HEK293 (cell line): ENCODE results near the gene BAIAP2.

Source experiments
- CTCF ChIA-PET: fragments of 350-600 bp; formaldehyde crosslinking; extraction: SDS; loops from one replicate; lab custom pipeline; 2021; ENCODE audit warnings: antibody characterized with exemption; lab: Yijun Ruan, JAX
- POLR2A ChIA-PET: fragments of 300-600 bp; formaldehyde crosslinking; extraction: SDS; loops from one replicate; lab custom pipeline; 2020; ENCODE audit warnings: antibody characterized with exemption, inconsistent platforms; lab: Yijun Ruan, JAX
- H3K27ac ChIP-seq: fragments of 200-500 bp; sonication (Bioruptor generic); 2 replicates; pipeline ENCODE4 v1.5.1; 2014; ENCODE audit warnings: low read depth, low read length, control low read depth, inconsistent platforms; ENCODE audit errors: extremely low read depth
- H3K36me3 ChIP-seq, 2 experiments: fragments of 200-500 bp in 1 of 2; sonication (Bioruptor generic) in 1 of 2; 1 replicate in 1 of 2; 2 replicates in 1 of 2; pipeline ENCODE4 v1.5.1; 2014 to 2017; ENCODE audit warnings: inconsistent platforms in 2 of 2, low read length in 2 of 2; ENCODE audit not compliant: control insufficient read depth in 2 of 2, insufficient read depth in 1 of 2
- H3K4me1 ChIP-seq: fragments of 200-500 bp; sonication (Bioruptor generic); 2 replicates; pipeline ENCODE4 v1.5.1; 2014; ENCODE audit warnings: mild to moderate bottlenecking, low read length, inconsistent platforms; ENCODE audit not compliant: control insufficient read depth, insufficient read depth
- H3K4me3 ChIP-seq: 2 replicates; pipeline ENCODE4 v1.5.1; 2011; ENCODE audit warnings: low read depth, mild to moderate bottlenecking, control low read depth, low read length, moderate library complexity
- H3K9me3 ChIP-seq: fragments of 200-500 bp; sonication (Bioruptor generic); 2 replicates; pipeline ENCODE4 v1.5.1; 2014; ENCODE audit warnings: low read depth, low read length, inconsistent platforms; ENCODE audit not compliant: control insufficient read depth, insufficient read depth
- BCL11B ChIP-seq: fragments of 450-650 bp; formaldehyde crosslinking; IDR thresholded peaks from 2 replicates; pipeline ENCODE4 v1.5.1; 2016; ENCODE audit warnings: low read depth, missing biosample characterization, missing genetic modification characterization
- KLF1 ChIP-seq: fragments of 450-650 bp; formaldehyde crosslinking; IDR thresholded peaks from 2 replicates; pipeline ENCODE4 v1.5.1; 2016; ENCODE audit warnings: missing biosample characterization, missing genetic modification characterization
- PRDM1 ChIP-seq: fragments of 450-650 bp; formaldehyde crosslinking; IDR thresholded peaks from 2 replicates; pipeline ENCODE4; 2016; ENCODE audit warnings: missing biosample characterization, missing genetic modification characterization
- SP7 ChIP-seq: fragments of 450-650 bp; formaldehyde crosslinking; IDR thresholded peaks from 2 replicates; pipeline ENCODE4 v1.5.1; 2016; ENCODE audit warnings: missing biosample characterization, missing genetic modification characterization
- ZBTB1 ChIP-seq: fragments of 450-650 bp; formaldehyde crosslinking; IDR thresholded peaks from 2 replicates; pipeline ENCODE4 v1.5.1; 2016; ENCODE audit warnings: missing biosample characterization, missing genetic modification characterization
- ZNF133 ChIP-seq: fragments of 450-650 bp; formaldehyde crosslinking; IDR thresholded peaks from 2 replicates; pipeline ENCODE4 v1.5.1; 2016; ENCODE audit warnings: missing biosample characterization, missing genetic modification characterization
- ZNF473 ChIP-seq: fragments of 450-650 bp; formaldehyde crosslinking; IDR thresholded peaks from 2 replicates; pipeline ENCODE4 v1.5.1; 2017; ENCODE audit warnings: missing biosample characterization, missing genetic modification characterization
- ZNF48 ChIP-seq: fragments of 450-650 bp; formaldehyde crosslinking; IDR thresholded peaks from 2 replicates; pipeline ENCODE4 v1.5.1; 2016; ENCODE audit warnings: missing biosample characterization, missing genetic modification characterization
- ZNF530 ChIP-seq: fragments of 450-650 bp; formaldehyde crosslinking; IDR thresholded peaks from 2 replicates; pipeline ENCODE4 v1.5.1; 2016; ENCODE audit warnings: low read depth, missing biosample characterization, missing genetic modification characterization
- ZNF610 ChIP-seq: fragments of 450-650 bp; formaldehyde crosslinking; IDR thresholded peaks from 2 replicates; pipeline ENCODE4 v1.5.1; 2016; ENCODE audit warnings: missing biosample characterization, missing genetic modification characterization, borderline replicate concordance
- ZNF624 ChIP-seq: fragments of 450-650 bp; formaldehyde crosslinking; IDR thresholded peaks from 2 replicates; pipeline ENCODE4 v1.5.1; 2017; ENCODE audit warnings: missing biosample characterization, missing genetic modification characterization
- ZNF660 ChIP-seq: fragments of 450-650 bp; IDR thresholded peaks from 2 replicates; pipeline ENCODE4 v1.5.1; 2018; ENCODE audit warnings: missing biosample characterization, mild to moderate bottlenecking, missing genetic modification characterization
- ZNF747 ChIP-seq: fragments of 450-650 bp; formaldehyde crosslinking; IDR thresholded peaks from 2 replicates; pipeline ENCODE4 v1.5.1; 2016; ENCODE audit warnings: missing biosample characterization, missing genetic modification characterization
- ZNF776 ChIP-seq: fragments of 450-650 bp; formaldehyde crosslinking; IDR thresholded peaks from 2 replicates; pipeline ENCODE4 v1.5.0; 2017; ENCODE audit warnings: missing biosample characterization, missing genetic modification characterization, borderline replicate concordance
- ZNF843 ChIP-seq: fragments of 450-650 bp; formaldehyde crosslinking; IDR thresholded peaks from 2 replicates; pipeline ENCODE4 v1.5.1; 2016; ENCODE audit warnings: missing biosample characterization, missing genetic modification characterization
- ZXDB ChIP-seq: fragments of 450-650 bp; formaldehyde crosslinking; IDR thresholded peaks from 2 replicates; pipeline ENCODE4 v1.5.1; 2016; ENCODE audit warnings: missing biosample characterization, missing genetic modification characterization
- TF ChIP-seq, protein P1 (sequence below): fragments of 450-650 bp; formaldehyde crosslinking; IDR thresholded peaks from 2 replicates; pipeline ENCODE4 v1.5.1; 2016; ENCODE audit warnings: missing biosample characterization, missing genetic modification characterization
- TF ChIP-seq, protein P2 (sequence below): fragments of 450-650 bp; formaldehyde crosslinking; IDR thresholded peaks from 2 replicates; pipeline ENCODE4 v1.5.1; 2016; ENCODE audit warnings: missing biosample characterization, missing genetic modification characterization, low read depth
- TF ChIP-seq, protein P3 (sequence below): fragments of 450-650 bp; formaldehyde crosslinking; IDR thresholded peaks from 2 replicates; pipeline ENCODE4 v1.5.1; 2017; ENCODE audit warnings: missing biosample characterization, mild to moderate bottlenecking, missing genetic modification characterization, moderate library complexity
- TF ChIP-seq, protein P4 (sequence below): fragments of 450-650 bp; formaldehyde crosslinking; IDR thresholded peaks from 2 replicates; pipeline ENCODE4 v1.5.1; 2016; ENCODE audit warnings: missing biosample characterization, missing genetic modification characterization
- TF ChIP-seq, protein P5 (sequence below): fragments of 450-650 bp; formaldehyde crosslinking; IDR thresholded peaks from 2 replicates; pipeline ENCODE4 v1.5.1; 2016; ENCODE audit warnings: missing biosample characterization, missing genetic modification characterization

The BAIAP2 gene

DNA sequence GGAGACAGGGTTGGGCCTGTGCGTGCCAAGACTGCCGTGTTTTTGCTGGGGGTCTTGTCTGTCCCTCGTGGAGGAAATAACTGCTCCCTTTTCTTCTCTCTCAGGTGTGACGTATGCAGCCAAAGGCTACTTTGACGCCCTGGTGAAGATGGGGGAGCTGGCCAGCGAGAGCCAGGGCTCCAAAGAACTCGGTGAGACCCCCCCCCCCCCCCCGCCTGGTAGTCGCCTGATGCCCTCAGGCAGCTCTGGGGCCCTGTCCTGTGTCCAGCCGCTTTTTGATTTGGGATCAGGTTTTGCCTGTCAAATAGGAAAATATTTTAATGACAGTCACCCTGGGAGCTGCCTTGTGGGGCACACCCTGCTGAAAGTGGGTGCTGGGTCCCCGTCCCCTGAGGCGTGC is 22.8 kb downstream of the BAIAP2 start (continued):
- TF ChIP-seq, protein P1, sequence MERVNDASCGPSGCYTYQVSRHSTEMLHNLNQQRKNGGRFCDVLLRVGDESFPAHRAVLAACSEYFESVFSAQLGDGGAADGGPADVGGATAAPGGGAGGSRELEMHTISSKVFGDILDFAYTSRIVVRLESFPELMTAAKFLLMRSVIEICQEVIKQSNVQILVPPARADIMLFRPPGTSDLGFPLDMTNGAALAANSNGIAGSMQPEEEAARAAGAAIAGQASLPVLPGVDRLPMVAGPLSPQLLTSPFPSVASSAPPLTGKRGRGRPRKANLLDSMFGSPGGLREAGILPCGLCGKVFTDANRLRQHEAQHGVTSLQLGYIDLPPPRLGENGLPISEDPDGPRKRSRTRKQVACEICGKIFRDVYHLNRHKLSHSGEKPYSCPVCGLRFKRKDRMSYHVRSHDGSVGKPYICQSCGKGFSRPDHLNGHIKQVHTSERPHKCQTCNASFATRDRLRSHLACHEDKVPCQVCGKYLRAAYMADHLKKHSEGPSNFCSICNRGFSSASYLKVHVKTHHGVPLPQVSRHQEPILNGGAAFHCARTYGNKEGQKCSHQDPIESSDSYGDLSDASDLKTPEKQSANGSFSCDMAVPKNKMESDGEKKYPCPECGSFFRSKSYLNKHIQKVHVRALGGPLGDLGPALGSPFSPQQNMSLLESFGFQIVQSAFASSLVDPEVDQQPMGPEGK: no peak
- TF ChIP-seq ZNF776: no peak

DNA sequence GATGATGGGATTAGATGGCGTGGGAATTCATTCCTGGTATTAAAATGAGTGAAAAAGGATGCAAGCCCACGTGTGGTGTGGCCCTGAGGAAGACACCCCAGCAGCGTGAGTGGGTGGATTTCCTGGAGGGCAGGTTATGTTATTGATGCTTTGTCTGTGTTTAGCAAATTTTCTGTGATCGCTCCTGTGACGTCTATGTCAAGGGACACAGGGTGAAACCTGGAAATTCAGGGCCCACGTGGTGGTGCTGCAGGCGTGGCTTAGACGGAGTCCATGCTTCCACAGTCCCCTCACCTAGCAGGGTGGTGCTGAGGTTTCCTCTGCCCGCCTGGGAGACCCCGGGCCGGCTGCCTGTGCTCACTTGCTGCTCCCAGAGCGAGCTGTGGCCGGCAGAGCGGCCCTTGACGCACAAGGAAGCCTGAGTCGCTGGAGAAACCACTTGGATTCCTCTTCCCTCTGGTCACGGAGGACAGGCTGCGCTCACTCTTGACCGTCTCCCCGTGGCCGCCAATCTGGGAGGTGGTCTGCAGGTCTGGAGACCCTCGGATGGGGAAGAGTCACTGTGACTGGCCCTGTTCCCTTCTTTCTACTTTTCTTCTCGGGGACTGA is 23.4 kb downstream of the BAIAP2 start:
- CTCF ChIA-PET: interaction anchor here (0.7 to 1.4 kb wide), 3 partner anchors 39 to 184 kb away, joined by 3 to 5 read pairs (median 5); no protein-coding TSS in a partner anchor
- no peaks in the 10 kb centered on the region; the same call in 1 of the 2 replicates for H3K4me1 ChIP-seq

DNA sequence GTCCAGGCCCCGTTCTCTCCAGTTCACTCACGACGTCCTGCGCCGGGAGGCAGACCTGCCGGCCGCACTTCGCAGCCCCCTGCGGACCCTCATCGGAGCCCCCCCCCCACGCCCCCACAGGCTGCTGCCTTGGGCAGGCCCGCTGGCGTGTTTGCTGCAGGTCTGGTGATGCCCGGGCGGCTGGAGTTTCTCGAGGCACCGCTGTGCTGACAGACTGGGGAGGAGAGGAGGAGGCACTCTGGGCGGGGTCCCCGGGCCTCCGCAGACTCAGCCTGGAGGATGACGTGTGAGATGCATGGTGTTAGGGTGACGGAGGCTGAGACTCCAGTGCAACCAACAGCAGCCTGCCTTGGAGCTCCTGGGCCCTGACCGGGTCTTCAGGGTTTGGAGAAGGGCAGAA is 24.1 kb downstream of the BAIAP2 start:
- peaks cover 0 to 45% of the 10 kb centered on the region in 2 experiments; a peak in 1 of 3 replicates for H3K36me3 ChIP-seq
- CTCF ChIA-PET: interaction anchor here (0.6 to 1.8 kb wide), 2 partner anchors 38 to 54 kb away, joined by 5 to 10 read pairs; no protein-coding TSS in a partner anchor
- TF ChIP-seq ZNF624 (no peak), ZNF133 (tag by site-specific recombination) (no peak), BCL11B (no peak), ZNF747 (no peak), SP7 (tag by site-specific recombination) (no peak), ZNF660 (tag by site-specific recombination) (no peak), ZXDB (tag by site-specific recombination) (no peak)
- TF ChIP-seq, protein P2, sequence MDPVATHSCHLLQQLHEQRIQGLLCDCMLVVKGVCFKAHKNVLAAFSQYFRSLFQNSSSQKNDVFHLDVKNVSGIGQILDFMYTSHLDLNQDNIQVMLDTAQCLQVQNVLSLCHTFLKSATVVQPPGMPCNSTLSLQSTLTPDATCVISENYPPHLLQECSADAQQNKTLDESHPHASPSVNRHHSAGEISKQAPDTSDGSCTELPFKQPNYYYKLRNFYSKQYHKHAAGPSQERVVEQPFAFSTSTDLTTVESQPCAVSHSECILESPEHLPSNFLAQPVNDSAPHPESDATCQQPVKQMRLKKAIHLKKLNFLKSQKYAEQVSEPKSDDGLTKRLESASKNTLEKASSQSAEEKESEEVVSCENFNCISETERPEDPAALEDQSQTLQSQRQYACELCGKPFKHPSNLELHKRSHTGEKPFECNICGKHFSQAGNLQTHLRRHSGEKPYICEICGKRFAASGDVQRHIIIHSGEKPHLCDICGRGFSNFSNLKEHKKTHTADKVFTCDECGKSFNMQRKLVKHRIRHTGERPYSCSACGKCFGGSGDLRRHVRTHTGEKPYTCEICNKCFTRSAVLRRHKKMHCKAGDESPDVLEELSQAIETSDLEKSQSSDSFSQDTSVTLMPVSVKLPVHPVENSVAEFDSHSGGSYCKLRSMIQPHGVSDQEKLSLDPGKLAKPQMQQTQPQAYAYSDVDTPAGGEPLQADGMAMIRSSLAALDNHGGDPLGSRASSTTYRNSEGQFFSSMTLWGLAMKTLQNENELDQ (tag by site-specific recombination): no peak
- TF ChIP-seq, protein P3, sequence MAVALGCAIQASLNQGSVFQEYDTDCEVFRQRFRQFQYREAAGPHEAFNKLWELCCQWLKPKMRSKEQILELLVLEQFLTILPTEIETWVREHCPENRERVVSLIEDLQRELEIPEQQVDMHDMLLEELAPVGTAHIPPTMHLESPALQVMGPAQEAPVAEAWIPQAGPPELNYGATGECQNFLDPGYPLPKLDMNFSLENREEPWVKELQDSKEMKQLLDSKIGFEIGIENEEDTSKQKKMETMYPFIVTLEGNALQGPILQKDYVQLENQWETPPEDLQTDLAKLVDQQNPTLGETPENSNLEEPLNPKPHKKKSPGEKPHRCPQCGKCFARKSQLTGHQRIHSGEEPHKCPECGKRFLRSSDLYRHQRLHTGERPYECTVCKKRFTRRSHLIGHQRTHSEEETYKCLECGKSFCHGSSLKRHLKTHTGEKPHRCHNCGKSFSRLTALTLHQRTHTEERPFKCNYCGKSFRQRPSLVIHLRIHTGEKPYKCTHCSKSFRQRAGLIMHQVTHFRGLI (tag by site-specific recombination): no peak
- TF ChIP-seq, all 188 proteins: peak for 0
- Histone ChIP-seq H3K4me1 (no peaks in the 10 kb centered on the region; the same call in 1 of the 2 replicates), H3K27ac (no peak overlapping the region), H3K4me3 (no peak overlapping the region), H3K9me3 (no peaks in the 10 kb centered on the region)
- POLR2A ChIA-PET: no interaction called here

More for the DNA sequence above, 23.4 kb downstream of the BAIAP2 start:
- no peak overlapping the region for H3K4me3 ChIP-seq
- POLR2A ChIA-PET: interaction anchor here (0.6 kb wide), 1 partner anchor 107 kb away, joined by 4 read pairs; the partner anchor contains the start of gene PVALEF
- H3K36me3 ChIP-seq: peaks cover 0 to 44% of the 10 kb centered on the region in 2 experiments; a peak in 1 of 3 replicates
- TF ChIP-seq ZNF473 (tag by site-specific recombination) (no peak), ZNF48 (no peak)
- TF ChIP-seq, all 188 proteins: peak for 0
- Histone ChIP-seq H3K27ac (no peak overlapping the region), H3K9me3 (no peaks in the 10 kb centered on the region)

DNA sequence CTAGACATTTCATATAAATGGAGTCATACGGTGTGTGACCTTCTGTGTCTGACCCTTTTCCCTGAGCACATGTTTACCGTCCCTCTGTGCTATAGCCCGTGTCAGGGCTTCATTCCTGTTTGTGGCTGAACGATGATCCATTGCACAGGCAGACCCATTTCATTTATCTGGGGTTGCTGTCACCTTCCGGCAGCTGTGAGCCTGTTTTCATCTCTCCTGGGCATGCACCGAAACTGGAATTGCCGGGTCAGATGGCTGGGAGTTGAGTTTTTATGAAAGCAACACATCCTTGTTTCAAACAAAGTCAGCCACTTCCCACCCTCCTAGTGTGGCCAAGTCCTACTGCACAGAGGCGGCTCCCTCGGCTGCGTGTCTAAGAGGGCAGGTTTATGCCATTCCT is 25.5 kb downstream of the BAIAP2 start:
- POLR2A ChIA-PET: no interaction called here
- Histone ChIP-seq H3K4me3 (no peak overlapping the region), H3K27ac (no peak overlapping the region), H3K36me3 (peaks cover 0 to 40% of the 10 kb centered on the region in 2 experiments; a peak in 1 of 3 replicates), H3K9me3 (no peaks in the 10 kb centered on the region), H3K4me1 (no peaks in the 10 kb centered on the region; the same call in 1 of the 2 replicates)
- CTCF ChIA-PET: interaction anchor here (1.8 kb wide), 1 partner anchor 37 kb away, joined by 10 read pairs; no protein-coding TSS in a partner anchor
- TF ChIP-seq ZNF610 (tag by site-specific recombination) (no peak), PRDM1 (tag by site-specific recombination) (no peak), ZBTB1 (tag by site-specific recombination) (no peak), ZNF530 (no peak), ZNF843 (tag by site-specific recombination) (no peak), KLF1 (no peak)
- TF ChIP-seq, protein P4, sequence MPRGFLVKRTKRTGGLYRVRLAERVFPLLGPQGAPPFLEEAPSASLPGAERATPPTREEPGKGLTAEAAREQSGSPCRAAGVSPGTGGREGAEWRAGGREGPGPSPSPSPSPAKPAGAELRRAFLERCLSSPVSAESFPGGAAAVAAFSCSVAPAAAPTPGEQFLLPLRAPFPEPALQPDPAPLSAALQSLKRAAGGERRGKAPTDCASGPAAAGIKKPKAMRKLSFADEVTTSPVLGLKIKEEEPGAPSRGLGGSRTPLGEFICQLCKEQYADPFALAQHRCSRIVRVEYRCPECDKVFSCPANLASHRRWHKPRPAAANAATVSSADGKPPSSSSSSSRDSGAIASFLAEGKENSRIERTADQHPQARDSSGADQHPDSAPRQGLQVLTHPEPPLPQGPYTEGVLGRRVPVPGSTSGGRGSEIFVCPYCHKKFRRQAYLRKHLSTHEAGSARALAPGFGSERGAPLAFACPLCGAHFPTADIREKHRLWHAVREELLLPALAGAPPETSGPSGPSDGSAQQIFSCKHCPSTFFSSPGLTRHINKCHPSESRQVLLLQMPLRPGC (tag by site-specific recombination): no peak
- TF ChIP-seq, protein P5, sequence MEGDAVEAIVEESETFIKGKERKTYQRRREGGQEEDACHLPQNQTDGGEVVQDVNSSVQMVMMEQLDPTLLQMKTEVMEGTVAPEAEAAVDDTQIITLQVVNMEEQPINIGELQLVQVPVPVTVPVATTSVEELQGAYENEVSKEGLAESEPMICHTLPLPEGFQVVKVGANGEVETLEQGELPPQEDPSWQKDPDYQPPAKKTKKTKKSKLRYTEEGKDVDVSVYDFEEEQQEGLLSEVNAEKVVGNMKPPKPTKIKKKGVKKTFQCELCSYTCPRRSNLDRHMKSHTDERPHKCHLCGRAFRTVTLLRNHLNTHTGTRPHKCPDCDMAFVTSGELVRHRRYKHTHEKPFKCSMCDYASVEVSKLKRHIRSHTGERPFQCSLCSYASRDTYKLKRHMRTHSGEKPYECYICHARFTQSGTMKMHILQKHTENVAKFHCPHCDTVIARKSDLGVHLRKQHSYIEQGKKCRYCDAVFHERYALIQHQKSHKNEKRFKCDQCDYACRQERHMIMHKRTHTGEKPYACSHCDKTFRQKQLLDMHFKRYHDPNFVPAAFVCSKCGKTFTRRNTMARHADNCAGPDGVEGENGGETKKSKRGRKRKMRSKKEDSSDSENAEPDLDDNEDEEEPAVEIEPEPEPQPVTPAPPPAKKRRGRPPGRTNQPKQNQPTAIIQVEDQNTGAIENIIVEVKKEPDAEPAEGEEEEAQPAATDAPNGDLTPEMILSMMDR (tag by site-specific recombination): no peak
